NCI-H1436 (cell line): ENCODE measurements around the gene CEACAM7.
"Not testable (repeated sequence)": the region's sequence is repeated elsewhere in the genome, so short reads cannot be mapped to it uniquely, and the experiment has no call there.

ENCODE experiments used
- DNase-seq: peaks from one replicate; lab custom pipeline; 2025; lab: John Stamatoyannopoulos, UW

Gene CEACAM7

GRCh38 chr19:41688098-41688497 lies at the start of gene CEACAM7:
CEACAM7 (minus strand) TSS chr19:41688270; CDS start chr19:41688165, 105 bp downstream.
- no peak for DNase-seq

- DNase-seq = no peak
These were observed 47.1 kb upstream of the CEACAM7 start for GRCh38 chr19:41735071-41735600.

- peak; percentile 35 for DNase-seq
These were observed 46.5 kb upstream of the CEACAM7 start for GRCh38 chr19:41734585-41734984.

GRCh38 chr19:41734156-41734555 lies 46.1 kb upstream of the CEACAM7 start:
- DNase-seq = no peak

- DNase-seq = no peak
These were observed 38.4 kb upstream of the CEACAM7 start for GRCh38 chr19:41726493-41726892.

GRCh38 chr19:41720103-41720502 lies 32.0 kb upstream of the CEACAM7 start:
- DNase-seq = no peak

GRCh38 chr19:41718761-41719160 lies 30.7 kb upstream of the CEACAM7 start:
- DNase-seq = no peak

- DNase-seq = no peak
These were observed 26.5 kb upstream of the CEACAM7 start for GRCh38 chr19:41714598-41714997.

- no peak for DNase-seq
These were observed 23.5 kb upstream of the CEACAM7 start for GRCh38 chr19:41711376-41712261.

GRCh38 chr19:41709951-41710645 lies 22.0 kb upstream of the CEACAM7 start:
- no peak for DNase-seq

- DNase-seq = not testable (repeated sequence)
These were observed 21.4 kb upstream of the CEACAM7 start for GRCh38 chr19:41709516-41709915.

- peak; percentile 43 for DNase-seq
These were observed 20.4 kb upstream of the CEACAM7 start, which contains the start of gene CEACAM5 for GRCh38 chr19:41708481-41708880. CEACAM5 (plus strand) TSS chr19:41708626; CDS start chr19:41708732, 106 bp downstream.

GRCh38 chr19:41707871-41708371 lies 19.9 kb upstream of the CEACAM7 start:
- DNase-seq = no peak

- peak; percentile 40 for DNase-seq
These were observed 19.4 kb upstream of the CEACAM7 start for GRCh38 chr19:41707502-41707812.

- DNase-seq = peak; percentile 84
These were observed 18.9 kb upstream of the CEACAM7 start for GRCh38 chr19:41706741-41707501.

- DNase-seq = no peak
These were observed 17.5 kb upstream of the CEACAM7 start for GRCh38 chr19:41705393-41706174.

- DNase-seq = no peak
These were observed 15.7 kb upstream of the CEACAM7 start for GRCh38 chr19:41703602-41704293.

- DNase-seq = no peak
These were observed 14.1 kb upstream of the CEACAM7 start for GRCh38 chr19:41702171-41702651.

GRCh38 chr19:41701401-41702075 lies 13.5 kb upstream of the CEACAM7 start:
- DNase-seq = peak; percentile 57
